Psoas muscle (tissue), 8 donors: ENCODE data around the gene ITM2C. TPM values are rescaled to one million over a fixed set of nuclear protein-coding genes. Genes with fewer than 3 reads are reported as not detected.

ENCODE experiments used
- ATAC-seq, 4 donors: fragments of 200-7000 bp; cut with Tn5 transposase; one replicate each; pipeline ENCODE4 v1.9.1; 2020; ENCODE audit warnings: moderate library complexity in 3 of 4, mild to moderate bottlenecking in 2 of 4
- DNase-seq, 2 donors: peaks; one replicate each; pipeline ENCODE4 v3.0.0-alpha.2; 2020
- H3K27ac ChIP-seq: fragments of 200-600 bp; one replicate; pipeline ENCODE4 v1.8.0; 2022
- H3K27me3 ChIP-seq, 3 donors: fragments of 200-600 bp in 1 of 3; one replicate each; pipeline versions ENCODE4 v1.6.1 to v1.8.0; 2013 to 2022; ENCODE audit warnings: low read length in 2 of 3, mild to moderate bottlenecking in 2 of 3, moderate library complexity in 1 of 3; ENCODE audit not compliant: insufficient read depth in 3 of 3
- H3K36me3 ChIP-seq, 2 donors: fragments of 200-600 bp in 1 of 2; one replicate each; pipeline versions ENCODE4 v1.6.1 to v1.8.0; 2013 to 2022; ENCODE audit warnings: low read depth in 1 of 2, mild to moderate bottlenecking in 1 of 2, moderate library complexity in 1 of 2; ENCODE audit not compliant: insufficient read depth in 1 of 2
- H3K4me1 ChIP-seq: fragments of 200-600 bp; one replicate; pipeline ENCODE4 v1.8.0; 2022
- H3K4me3 ChIP-seq: fragments of 200-600 bp; one replicate; pipeline ENCODE4 v1.8.0; 2022; ENCODE audit warnings: mild to moderate bottlenecking
- H3K9me3 ChIP-seq: fragments of 200-600 bp; one replicate; pipeline ENCODE4 v1.8.0; 2022
- WGBS, 3 donors: extraction: QIAGEN DNeasy Blood & Tissue Kit; methylation state at CpG; one replicate each; pipeline versions ENCODE4 v1.1.6 to v1.1.7; 2013; 5-methylcytosine and 5-hydroxymethylcytosine counted together
- intact Hi-C, 2 donors: fragments of 100-400 bp; cut with DNase I; formaldehyde crosslinking; loops; one replicate each; pipeline versions ENCODE4 v1.11.0 to v1.14.2; 2022
- polyA plus RNA-seq, 3 donors: library from polyadenylated mRNA; stranded (reverse); fragments of 200-250 nt; gene quantifications; one replicate each; pipeline ENCODE4 v1.2.3, GENCODE V29; 2013
- total RNA-seq, 4 donors: library from RNA; stranded (reverse); fragmentation: NEBNext Ultra II Directional in 2 of 4; extraction: Animal tissue kit (Norgen Biotek cat#: 25700) in 2 of 4; gene quantifications; one replicate each; pipeline versions ENCODE4 v1.2.1 to v1.2.4, GENCODE V29; 2021 to 2023
- TF ChIP-seq, protein P1 (sequence below): fragments of 200-600 bp; IDR thresholded peaks from one replicate; pipeline ENCODE4 v1.8.0; 2022; ENCODE audit warnings: antibody characterized with exemption
- donor health status: healthy with polysubstance abuse.
- donor health status: DM: no; HTN: no; CAD: no; lungs with moderate emphysema.
- donor health status: Bipolar disorder and iron deficiency.
- donor health status: healthy.
- donor health status: DM: yes; HTN: yes; CAD: no.
- donor health status: DM: no; HTN: no; CAD: no.
- donor health status: DM: no; HTN: no; CAD: no.
- donor health status: DM: yes; HTN: yes; CAD: no.

Gene ITM2C
- total and polyA plus RNA-seq, 7 donors, result 9.0 to 20.3 (median 11.5) TPM

DNA sequence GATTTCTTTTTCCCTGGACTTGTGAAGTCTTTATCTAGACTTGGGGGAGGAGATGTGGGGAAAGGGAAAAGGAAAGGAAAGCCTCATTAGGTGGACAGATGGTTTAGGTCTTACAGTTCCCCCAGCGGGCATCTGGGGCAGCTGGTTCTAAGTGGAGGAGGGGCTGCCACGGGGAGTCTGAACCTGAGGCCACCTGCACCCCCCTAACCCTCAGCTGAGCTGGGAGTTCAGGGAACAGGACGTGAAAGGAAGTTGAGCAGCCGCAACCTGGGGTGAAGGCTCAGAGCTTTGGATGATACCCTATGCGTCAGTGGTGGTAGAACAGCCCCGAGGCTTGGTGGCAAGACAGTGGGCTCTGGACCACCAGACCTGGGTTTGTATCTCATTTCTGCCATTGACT, 26.8 kb downstream of the ITM2C start:
- TF ChIP-seq, protein P1, sequence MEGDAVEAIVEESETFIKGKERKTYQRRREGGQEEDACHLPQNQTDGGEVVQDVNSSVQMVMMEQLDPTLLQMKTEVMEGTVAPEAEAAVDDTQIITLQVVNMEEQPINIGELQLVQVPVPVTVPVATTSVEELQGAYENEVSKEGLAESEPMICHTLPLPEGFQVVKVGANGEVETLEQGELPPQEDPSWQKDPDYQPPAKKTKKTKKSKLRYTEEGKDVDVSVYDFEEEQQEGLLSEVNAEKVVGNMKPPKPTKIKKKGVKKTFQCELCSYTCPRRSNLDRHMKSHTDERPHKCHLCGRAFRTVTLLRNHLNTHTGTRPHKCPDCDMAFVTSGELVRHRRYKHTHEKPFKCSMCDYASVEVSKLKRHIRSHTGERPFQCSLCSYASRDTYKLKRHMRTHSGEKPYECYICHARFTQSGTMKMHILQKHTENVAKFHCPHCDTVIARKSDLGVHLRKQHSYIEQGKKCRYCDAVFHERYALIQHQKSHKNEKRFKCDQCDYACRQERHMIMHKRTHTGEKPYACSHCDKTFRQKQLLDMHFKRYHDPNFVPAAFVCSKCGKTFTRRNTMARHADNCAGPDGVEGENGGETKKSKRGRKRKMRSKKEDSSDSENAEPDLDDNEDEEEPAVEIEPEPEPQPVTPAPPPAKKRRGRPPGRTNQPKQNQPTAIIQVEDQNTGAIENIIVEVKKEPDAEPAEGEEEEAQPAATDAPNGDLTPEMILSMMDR, result no peak
- Histone ChIP-seq H3K27me3 (peaks cover 0 to 7% (median 5%) of the 10 kb centered on the region in 3 donors), H3K4me1 (no peaks in the 10 kb centered on the region), H3K36me3 (no peaks in the 10 kb centered on the region), H3K9me3 (no peaks in the 10 kb centered on the region), H3K4me3 (no peak overlapping the region), H3K27ac (no peak overlapping the region)
- DNase-seq, result no peak
- intact Hi-C loops, result no loop called here
- WGBS, 3 donors, result 54 to 59% (median 56%) methylated on average over 6 of the region's 6 CpGs
- ATAC-seq, result no peak

DNA sequence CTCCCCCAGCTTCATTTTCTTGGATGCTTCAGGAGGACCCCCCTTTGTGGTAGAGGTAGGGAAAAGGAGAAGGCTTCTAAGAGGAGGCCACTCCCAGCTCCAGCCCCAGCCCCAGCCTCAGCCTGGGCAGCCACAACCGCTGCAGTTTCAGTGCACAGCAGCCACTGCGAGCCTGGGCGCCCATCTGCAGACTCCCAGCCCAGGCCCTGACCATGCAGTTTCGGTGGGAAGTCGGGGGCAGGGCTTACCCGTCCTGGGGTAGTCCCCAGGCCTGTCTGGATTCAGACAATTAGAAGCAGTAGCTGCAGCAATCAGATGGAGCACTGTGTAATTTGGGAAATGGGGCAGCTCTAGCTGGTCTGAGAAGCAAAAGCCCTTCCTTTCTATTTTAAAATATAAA, 28.6 kb downstream of the ITM2C start:
- Histone ChIP-seq H3K9me3 (no peaks in the 10 kb centered on the region), H3K27ac (no peak overlapping the region), H3K36me3 (no peaks in the 10 kb centered on the region), H3K4me3 (no peak overlapping the region), H3K4me1 (no peaks in the 10 kb centered on the region), H3K27me3 (peaks cover 0 to 11% (median 5%) of the 10 kb centered on the region in 3 donors)
- WGBS, 3 donors, result 33 to 43% (median 37%) methylated on average over 6 of the region's 6 CpGs
- intact Hi-C loops, result no loop called here
- ATAC-seq, result no peak
- TF ChIP-seq, protein P1, result no peak
- DNase-seq, result no peak

DNA sequence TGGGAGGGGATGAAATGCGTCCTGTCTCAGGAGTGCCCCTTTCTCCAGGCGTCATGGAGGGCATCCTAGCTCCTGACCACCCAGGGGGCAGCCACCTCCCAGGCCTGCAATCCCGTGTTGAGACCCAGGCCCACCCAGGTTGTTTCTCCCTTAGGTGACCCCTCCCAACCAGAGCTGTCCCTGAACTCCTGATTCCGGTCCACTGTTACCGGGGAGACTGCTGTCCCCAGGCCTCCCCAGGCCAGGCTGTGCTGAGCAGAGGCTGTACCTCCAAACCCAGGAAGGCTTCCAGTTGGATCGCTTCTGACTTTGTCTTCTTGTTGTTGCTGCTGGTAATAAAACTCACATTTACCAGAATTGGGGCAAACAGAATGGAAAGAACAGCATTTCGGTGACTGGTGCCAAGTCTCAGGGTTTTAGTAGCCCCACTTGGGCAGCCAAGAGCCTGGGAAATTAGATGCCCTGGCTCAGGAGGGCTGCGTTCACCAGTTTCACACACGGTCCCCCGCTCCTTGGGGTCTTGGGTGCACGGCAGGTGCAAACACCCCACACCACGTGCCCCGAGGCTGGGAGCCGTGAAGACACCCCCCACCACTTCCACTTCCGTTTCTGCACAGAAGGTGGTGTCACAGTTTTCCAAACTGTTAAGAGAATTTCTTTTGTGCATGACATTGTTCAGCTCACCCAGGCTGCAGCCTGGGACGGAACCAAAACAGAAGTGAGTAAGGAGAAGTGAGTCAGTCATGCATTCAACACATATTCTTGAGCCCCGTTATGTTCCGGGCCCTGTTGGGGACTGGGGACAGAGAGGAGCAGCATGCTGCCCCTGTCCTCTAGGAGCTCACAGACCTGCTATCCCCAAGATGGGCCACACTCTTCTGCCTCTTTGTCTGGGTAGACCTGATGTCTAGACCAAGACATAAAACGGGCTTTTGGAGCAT, 29.4 kb downstream of the ITM2C start:
- ATAC-seq, result no peak
- DNase-seq, result no peak
- intact Hi-C loops, result no loop called here
- TF ChIP-seq, protein P1, result no peak
- H3K36me3 ChIP-seq, result no peaks in the 10 kb centered on the region
- H3K27me3 ChIP-seq, result peaks cover 0 to 11% (median 5%) of the 10 kb centered on the region in 3 donors
- no peak overlapping the region for H3K4me3 ChIP-seq
- 59 to 63% (median 59%) methylated on average over 19 of the region's 19 CpGs for WGBS, 3 donors
- no peak overlapping the region for H3K27ac ChIP-seq
- H3K9me3 ChIP-seq, result no peaks in the 10 kb centered on the region
- no peaks in the 10 kb centered on the region for H3K4me1 ChIP-seq

DNA sequence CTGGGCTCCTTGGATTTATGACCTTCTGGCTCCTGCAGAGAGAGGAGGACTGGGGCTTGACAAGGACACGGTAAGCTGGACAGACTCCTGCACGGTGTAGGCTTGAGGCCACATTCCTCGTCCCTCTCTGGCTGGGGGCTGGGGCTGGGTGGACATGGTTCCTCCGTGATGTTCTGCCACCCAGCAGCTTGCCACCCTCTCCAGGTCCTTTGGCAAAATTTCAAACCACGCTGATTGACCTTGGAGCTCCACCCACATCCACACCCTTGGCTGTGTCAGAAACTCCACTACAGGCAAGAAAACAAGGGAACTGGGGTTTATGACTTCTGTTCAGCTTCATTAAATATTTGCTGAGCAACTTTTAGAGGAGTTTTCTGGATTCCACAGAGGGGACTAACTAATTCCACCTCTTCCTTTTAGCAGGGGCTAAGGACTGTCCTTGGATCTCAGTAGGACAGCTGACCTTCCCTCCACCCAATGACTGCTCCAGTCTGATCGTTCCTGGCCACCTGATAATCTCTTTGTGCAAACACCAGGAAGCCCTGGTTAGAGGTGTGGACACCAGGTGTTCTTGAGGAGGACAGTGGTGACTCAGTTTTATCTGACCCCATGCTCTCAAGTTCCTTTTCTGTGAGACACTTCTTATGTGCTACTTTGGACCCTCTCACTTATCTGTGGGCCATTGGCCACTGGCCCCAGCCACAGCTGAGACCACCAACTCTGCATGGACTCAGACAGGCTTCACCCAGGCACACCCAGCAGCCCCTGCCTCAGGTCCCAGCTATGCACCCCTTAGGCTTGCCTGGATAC, 31.0 kb downstream of the ITM2C start:
- no peaks in the 10 kb centered on the region for H3K9me3 ChIP-seq
- H3K36me3 ChIP-seq, result no peaks in the 10 kb centered on the region
- H3K27me3 ChIP-seq, result peaks cover 0 to 11% (median 5%) of the 10 kb centered on the region in 3 donors
- TF ChIP-seq, protein P1, result no peak
- H3K27ac ChIP-seq, result no peak overlapping the region
- 38 to 49% (median 48%) methylated on average over 6 of the region's 6 CpGs for WGBS, 3 donors
- ATAC-seq (no peak), DNase-seq (no peak)
- H3K4me3 ChIP-seq, result no peak overlapping the region
- intact Hi-C loops, result no loop called here
- H3K4me1 ChIP-seq, result no peaks in the 10 kb centered on the region
